MCF 10A (cell line): Measurements from ENCODE around the gene TMCO4. TPM values are rescaled to one million over a fixed set of nuclear protein-coding genes. Genes with fewer than 3 reads are reported as not detected.

ENCODE experiments used
- BruUV-seq: library from RNA; stranded (reverse); fragments of 400-500 nt; replicated peaks from 2 replicates; lab custom pipeline; 2021; lab: Mats Ljungman, UMichigan
- CTCF ChIA-PET: fragments of 300-600 bp; sonication (Branson Sonifier 250); formaldehyde crosslinking; extraction: SDS; loops from one replicate; lab custom pipeline; 2021; ENCODE audit warnings: antibody characterized with exemption, inconsistent platforms; lab: Yijun Ruan, JAX
- POLR2A ChIA-PET: fragments of 300-600, 350-650 bp; sonication (Branson Sonifier 250); formaldehyde crosslinking; extraction: SDS; loops from one replicate; lab custom pipeline; 2020; ENCODE audit warnings: antibody characterized with exemption, inconsistent platforms; lab: Yijun Ruan, JAX
- DNase-seq: peaks from one replicate; pipeline ENCODE4 v3.0.0-alpha.2; 2018; ENCODE audit not compliant: unreplicated experiment
- H3K27ac Mint-ChIP-seq: one replicate; pipeline ENCODE4 v1.8.0; 2022; ENCODE audit warnings: mild to moderate bottlenecking, low read depth, mixed read lengths; ENCODE audit not compliant: unreplicated experiment
- H3K27me3 Mint-ChIP-seq: one replicate; pipeline ENCODE4 v1.8.0; 2022; ENCODE audit warnings: mixed read lengths; ENCODE audit not compliant: insufficient read depth, unreplicated experiment
- H3K36me3 Mint-ChIP-seq: one replicate; pipeline ENCODE4 v1.8.0; 2022; ENCODE audit warnings: mild to moderate bottlenecking, moderate library complexity, mixed read lengths; ENCODE audit not compliant: insufficient read depth, unreplicated experiment
- H3K4me1 Mint-ChIP-seq: one replicate; pipeline ENCODE4 v1.8.0; 2022; ENCODE audit warnings: mixed read lengths; ENCODE audit not compliant: insufficient read depth, unreplicated experiment
- H3K4me3 Mint-ChIP-seq: one replicate; pipeline ENCODE4 v1.8.0; 2022; ENCODE audit warnings: mild to moderate bottlenecking, moderate library complexity, mixed read lengths; ENCODE audit not compliant: unreplicated experiment
- H3K9me3 Mint-ChIP-seq: one replicate; pipeline ENCODE4 v1.8.0; 2022; ENCODE audit warnings: mixed read lengths; ENCODE audit not compliant: unreplicated experiment
- CTCF ChIP-seq: fragments of 200-600 bp; IDR thresholded peaks from one replicate; pipeline ENCODE4 v1.8.0; 2022; ENCODE audit warnings: antibody characterized with exemption, mild to moderate bottlenecking; ENCODE audit not compliant: unreplicated experiment
- intact Hi-C: fragments of 100-400 bp; cut with micrococcal nuclease; formaldehyde crosslinking; loops from 2 replicates; pipeline ENCODE4 v1.14.1; 2022
- total RNA-seq: library from RNA; stranded (reverse); gene quantifications from 2 replicates; pipeline ENCODE4 v1.2.3, GENCODE V29; 2022

The TMCO4 gene
- total RNA-seq, 1 experiment from 2014 or later: 20.5 TPM

- no peak for DNase-seq
- H3K4me3 Mint-ChIP-seq: no peak overlapping the region
- POLR2A ChIA-PET: no interaction called here
- no peak overlapping the region for H3K27ac Mint-ChIP-seq
- CTCF ChIA-PET: interaction anchor here (0.6 kb wide), 2 partner anchors 10 to 23 kb away, joined by 3 to 4 read pairs; no protein-coding TSS in a partner anchor
- no peaks in the 10 kb centered on the region for H3K4me1 Mint-ChIP-seq
- H3K27me3 Mint-ChIP-seq: no peaks in the 10 kb centered on the region
- no peak for TF ChIP-seq CTCF
- no peaks in the 10 kb centered on the region for H3K36me3 Mint-ChIP-seq
- no TSS peak for BruUV-seq
- intact Hi-C loops: no loop called here
- H3K9me3 Mint-ChIP-seq: peaks cover 5% of the 10 kb centered on the region
Observed at GRCh38 chr1:19824541-19824940, 24.8 kb upstream of the TMCO4 start.

GRCh38 chr1:19824036-19824435, 24.3 kb upstream of the TMCO4 start:
- Mint-ChIP-seq H3K27ac (no peak overlapping the region), H3K27me3 (no peaks in the 10 kb centered on the region), H3K36me3 (no peaks in the 10 kb centered on the region), H3K4me1 (no peaks in the 10 kb centered on the region), H3K4me3 (no peak overlapping the region), H3K9me3 (peaks cover 5% of the 10 kb centered on the region)
- no peak for DNase-seq
- intact Hi-C loops: no loop called here
- TF ChIP-seq CTCF: no peak
- ChIA-PET POLR2A (no interaction called here), CTCF (interaction anchor here (0.6 kb wide), 2 partner anchors 10 to 22 kb away, joined by 3 to 4 read pairs; no protein-coding TSS in a partner anchor)
- BruUV-seq: no TSS peak

GRCh38 chr1:19819701-19820100, 20.0 kb upstream of the TMCO4 start:
- POLR2A ChIA-PET: no interaction called here
- Mint-ChIP-seq H3K9me3 (no peaks in the 10 kb centered on the region), H3K4me3 (no peak overlapping the region), H3K4me1 (peaks cover 5% of the 10 kb centered on the region), H3K36me3 (no peaks in the 10 kb centered on the region), H3K27me3 (no peaks in the 10 kb centered on the region), H3K27ac (no peak overlapping the region)
- no TSS peak for BruUV-seq
- intact Hi-C loops: no loop called here
- CTCF ChIA-PET: no interaction called here
- TF ChIP-seq CTCF: no peak
- DNase-seq: no peak

- CTCF ChIA-PET: interaction anchor here (0.6 kb wide), 1 partner anchor 1009 kb away, joined by 3 read pairs; no protein-coding TSS in a partner anchor
- no peak for DNase-seq
- no peak overlapping the region for H3K27ac Mint-ChIP-seq
- H3K4me1 Mint-ChIP-seq: peaks cover 5% of the 10 kb centered on the region
- H3K36me3 Mint-ChIP-seq: no peaks in the 10 kb centered on the region
- H3K9me3 Mint-ChIP-seq: no peaks in the 10 kb centered on the region
- intact Hi-C loops: no loop called here
- POLR2A ChIA-PET: interaction anchor here (0.6 to 0.7 kb wide), 2 partner anchors 18 to 906 kb away, joined by 3 to 4 read pairs; no protein-coding TSS in a partner anchor
- no peaks in the 10 kb centered on the region for H3K27me3 Mint-ChIP-seq
- no peak overlapping the region for H3K4me3 Mint-ChIP-seq
- no peak for TF ChIP-seq CTCF
- BruUV-seq: no TSS peak
Observed at GRCh38 chr1:19818324-19818723, 18.6 kb upstream of the TMCO4 start.
